ENCODE data around the gene PTPA.

DNA sequence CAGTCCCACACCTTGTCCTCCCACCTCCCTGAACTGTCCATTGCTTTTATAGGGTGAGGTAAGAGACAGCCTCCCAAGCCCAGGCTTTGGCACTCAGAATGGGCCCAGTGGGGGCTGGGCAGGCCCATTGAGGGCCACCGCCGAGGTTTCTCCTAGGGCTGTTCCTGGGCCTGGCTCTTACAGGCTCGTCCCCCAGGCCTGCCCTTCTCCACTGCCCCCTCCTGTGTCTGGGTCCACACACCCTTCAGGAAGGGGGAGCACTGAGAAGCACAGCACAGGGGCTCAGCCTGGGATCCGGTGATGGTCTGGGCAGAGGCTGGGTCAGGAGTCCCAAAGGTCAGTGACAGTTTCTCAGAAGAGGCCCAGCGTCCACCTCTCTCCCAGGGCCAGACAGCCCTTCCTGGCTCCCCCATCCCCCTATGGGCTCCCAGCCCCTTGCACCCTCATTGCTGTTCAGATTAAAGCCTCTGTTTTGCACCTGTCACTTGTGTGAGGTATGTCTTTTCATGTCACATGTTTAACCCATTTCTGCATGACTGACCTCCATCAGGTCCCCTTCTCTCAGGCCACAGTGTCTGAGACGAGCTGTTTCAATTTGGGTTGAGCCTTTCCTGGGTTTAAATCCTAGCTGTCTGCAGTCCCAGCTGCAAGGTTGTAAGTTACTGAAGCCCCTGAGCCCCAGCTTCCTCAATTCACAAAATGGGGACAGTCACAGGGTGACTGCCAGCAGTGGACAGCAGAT is 37.4 kb downstream of the PTPA start:
- TF ChIP-seq, protein P1, sequence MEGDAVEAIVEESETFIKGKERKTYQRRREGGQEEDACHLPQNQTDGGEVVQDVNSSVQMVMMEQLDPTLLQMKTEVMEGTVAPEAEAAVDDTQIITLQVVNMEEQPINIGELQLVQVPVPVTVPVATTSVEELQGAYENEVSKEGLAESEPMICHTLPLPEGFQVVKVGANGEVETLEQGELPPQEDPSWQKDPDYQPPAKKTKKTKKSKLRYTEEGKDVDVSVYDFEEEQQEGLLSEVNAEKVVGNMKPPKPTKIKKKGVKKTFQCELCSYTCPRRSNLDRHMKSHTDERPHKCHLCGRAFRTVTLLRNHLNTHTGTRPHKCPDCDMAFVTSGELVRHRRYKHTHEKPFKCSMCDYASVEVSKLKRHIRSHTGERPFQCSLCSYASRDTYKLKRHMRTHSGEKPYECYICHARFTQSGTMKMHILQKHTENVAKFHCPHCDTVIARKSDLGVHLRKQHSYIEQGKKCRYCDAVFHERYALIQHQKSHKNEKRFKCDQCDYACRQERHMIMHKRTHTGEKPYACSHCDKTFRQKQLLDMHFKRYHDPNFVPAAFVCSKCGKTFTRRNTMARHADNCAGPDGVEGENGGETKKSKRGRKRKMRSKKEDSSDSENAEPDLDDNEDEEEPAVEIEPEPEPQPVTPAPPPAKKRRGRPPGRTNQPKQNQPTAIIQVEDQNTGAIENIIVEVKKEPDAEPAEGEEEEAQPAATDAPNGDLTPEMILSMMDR (IDR thresholded peaks at IDR 0.05), result no peak
- no peak for TF ChIP-seq EP300 (IDR thresholded peaks at IDR 0.05)
